Measurements from ENCODE around the gene HIKESHI. TPM values are rescaled to one million over a fixed set of nuclear protein-coding genes. Genes with fewer than 3 reads are reported as not detected.

HIKESHI gene
- total and polyA plus RNA-seq, 2 donors: 55.1 to 70.3 TPM

Other genes with a start within 250 kb of the HIKESHI start
- 111 TPM for gene PICALM, start 233.2 kb upstream of the HIKESHI start, total RNA-seq
- gene PICALM, start 233.2 kb upstream of the HIKESHI start, polyA plus RNA-seq: 93.1 TPM
- gene EED, start 57.5 kb upstream of the HIKESHI start, total RNA-seq: 23.8 TPM
- 32.1 TPM for gene EED, start 57.5 kb upstream of the HIKESHI start, polyA plus RNA-seq
- gene CCDC81, start 72.6 kb downstream of the HIKESHI start, total RNA-seq: 0.52 TPM
- 0.84 TPM for gene CCDC81, start 72.6 kb downstream of the HIKESHI start, polyA plus RNA-seq